Measurements from ENCODE around the gene SLC51B.
"Not testable (repeated sequence)": the region's sequence is repeated elsewhere in the genome, so short reads cannot be mapped to it uniquely, and the experiment has no call there.

SLC51B gene

DNA sequence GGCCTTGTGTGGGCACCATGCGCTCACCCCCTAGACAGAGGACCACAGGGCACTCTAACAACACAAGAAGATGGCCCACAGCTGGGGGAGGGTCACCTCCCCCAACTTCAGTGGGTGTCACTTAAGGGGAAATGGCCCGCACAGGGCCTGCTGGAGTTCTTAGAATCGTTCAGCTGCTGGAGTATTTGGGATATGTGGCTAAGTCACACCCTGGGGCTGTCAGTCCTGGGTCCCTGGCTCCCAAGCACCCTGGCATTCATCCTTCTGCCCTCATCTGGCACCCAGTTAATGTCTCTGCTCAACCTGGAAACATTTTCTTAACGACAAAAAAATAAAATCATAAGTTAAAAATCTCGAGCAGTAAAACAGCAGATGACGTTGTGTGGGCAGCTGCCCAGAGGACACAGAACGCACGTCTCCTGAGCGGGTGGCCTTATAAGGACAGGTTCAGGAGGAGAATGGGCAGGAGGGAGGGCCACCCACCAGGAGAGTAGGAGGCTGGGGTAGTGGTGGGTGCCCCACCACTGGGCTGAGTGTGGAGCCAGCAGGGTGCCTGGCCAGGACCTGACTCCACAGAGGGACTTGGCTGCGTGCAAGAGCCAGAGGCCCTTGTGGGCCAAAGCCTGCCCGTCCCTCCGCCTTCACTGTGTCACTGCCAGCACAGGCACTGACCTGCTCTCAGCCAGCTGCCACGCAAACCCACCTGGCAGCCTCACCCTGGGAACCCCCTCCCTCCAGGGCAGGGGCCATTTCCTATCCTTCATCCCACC lies 42.9 kb downstream of the SLC51B start:
- H3K36me3 ChIP-seq (ENCODE audit: control insufficient read depth in 1 of 2, insufficient read depth in 2 of 2, low read length in 2 of 2) = no peaks in the 10 kb centered on the region
- H3K27ac ChIP-seq (ENCODE audit: low read depth, low read length) = peak overlapping the region; percentile 67
- no peaks in the 10 kb centered on the region for H3K27me3 ChIP-seq (ENCODE audit: control insufficient read depth in 1 of 2, insufficient read depth in 2 of 2, low read length in 2 of 2)
- peak overlapping the region; percentile 58 to 63 for H3K9ac ChIP-seq (ENCODE audit: low read depth in 1 of 2, low read length in 2 of 2)
- H3K4me3 ChIP-seq (ENCODE audit: low read depth in 1 of 2, low read length in 2 of 2) = no peak overlapping the region
- no peaks in the 10 kb centered on the region for H3K9me3 ChIP-seq (ENCODE audit: control insufficient read depth in 1 of 2, low read length in 2 of 2)
- peaks cover 38 to 61% of the 10 kb centered on the region in 2 donors for H3K4me1 ChIP-seq (ENCODE audit: control insufficient read depth in 1 of 2, insufficient read depth in 2 of 2, low read length in 2 of 2)

DNA sequence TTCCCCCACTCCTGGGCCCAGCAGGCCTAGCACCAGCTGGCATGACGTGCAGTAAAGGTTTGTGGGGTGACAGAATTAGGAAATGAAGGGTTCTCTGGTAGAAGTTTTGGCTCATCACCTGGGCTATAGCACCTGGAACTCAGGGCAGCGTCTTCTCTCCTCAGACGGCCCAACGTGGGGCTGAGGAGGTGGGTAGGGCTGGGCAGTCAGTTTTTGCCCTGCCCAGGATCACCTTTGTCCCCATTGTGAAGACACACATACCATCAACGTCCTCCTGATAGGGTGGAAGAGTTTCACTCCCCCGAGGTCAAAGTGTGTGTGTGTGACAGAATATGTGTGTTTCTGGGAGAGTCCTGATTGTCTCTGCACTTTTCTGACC lies 43.4 kb downstream of the SLC51B start:
- Histone ChIP-seq H3K27ac (ENCODE audit: low read depth, low read length) (peak overlapping the region; percentile 67), H3K36me3 (ENCODE audit: control insufficient read depth in 1 of 2, insufficient read depth in 2 of 2, low read length in 2 of 2) (no peaks in the 10 kb centered on the region), H3K27me3 (ENCODE audit: control insufficient read depth in 1 of 2, insufficient read depth in 2 of 2, low read length in 2 of 2) (no peaks in the 10 kb centered on the region), H3K9me3 (ENCODE audit: control insufficient read depth in 1 of 2, low read length in 2 of 2) (no peaks in the 10 kb centered on the region), H3K4me3 (ENCODE audit: low read depth in 1 of 2, low read length in 2 of 2) (no peak overlapping the region), H3K4me1 (ENCODE audit: control insufficient read depth in 1 of 2, insufficient read depth in 2 of 2, low read length in 2 of 2) (peaks cover 38 to 55% of the 10 kb centered on the region in 2 donors), H3K9ac (ENCODE audit: low read depth in 1 of 2, low read length in 2 of 2) (peak overlapping the region; percentile 58 to 63)

DNA sequence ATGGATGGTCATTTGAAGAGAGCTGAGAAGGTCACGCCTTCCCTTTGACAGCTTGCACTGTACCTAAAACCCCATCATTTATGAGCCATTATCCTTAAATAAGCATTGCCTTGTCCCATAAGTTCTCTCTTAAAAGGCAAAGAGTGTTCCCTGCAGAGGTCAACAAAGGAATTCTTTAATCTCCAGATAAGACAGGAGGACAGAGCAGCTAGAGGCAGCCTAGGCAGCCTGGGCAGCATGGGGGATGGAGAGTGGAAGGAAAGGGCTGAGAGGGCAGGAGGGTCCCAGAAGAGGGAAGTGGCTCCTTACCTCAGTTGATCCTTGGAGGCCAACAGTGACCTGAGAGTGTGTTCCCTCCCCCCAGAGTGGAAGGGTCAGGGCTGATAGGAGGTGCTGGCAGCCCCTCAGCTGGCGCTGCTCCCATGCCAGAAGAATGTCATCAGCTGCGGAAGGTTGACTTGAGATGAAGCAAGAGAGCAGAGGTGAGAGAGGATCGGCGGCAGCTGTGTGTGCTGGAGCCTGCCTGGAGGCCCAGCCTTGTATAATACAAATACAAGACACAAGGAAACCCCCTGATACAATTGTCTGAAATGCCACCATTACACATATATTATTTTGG lies 44.1 kb downstream of the SLC51B start:
- H3K9me3 ChIP-seq (ENCODE audit: control insufficient read depth in 1 of 2, low read length in 2 of 2) = no peaks in the 10 kb centered on the region
- H3K27me3 ChIP-seq (ENCODE audit: control insufficient read depth in 1 of 2, insufficient read depth in 2 of 2, low read length in 2 of 2) = no peaks in the 10 kb centered on the region
- H3K4me3 ChIP-seq (ENCODE audit: low read depth in 1 of 2, low read length in 2 of 2) = peak overlapping the region in 1 of 2 donors; percentile 30
- peak overlapping the region; percentile 4 to 58 for H3K9ac ChIP-seq (ENCODE audit: low read depth in 1 of 2, low read length in 2 of 2)
- H3K4me1 ChIP-seq (ENCODE audit: control insufficient read depth in 1 of 2, insufficient read depth in 2 of 2, low read length in 2 of 2) = peaks cover 40 to 54% of the 10 kb centered on the region in 2 donors
- H3K36me3 ChIP-seq (ENCODE audit: control insufficient read depth in 1 of 2, insufficient read depth in 2 of 2, low read length in 2 of 2) = no peaks in the 10 kb centered on the region
- peak overlapping the region; percentile 67 for H3K27ac ChIP-seq (ENCODE audit: low read depth, low read length)

DNA sequence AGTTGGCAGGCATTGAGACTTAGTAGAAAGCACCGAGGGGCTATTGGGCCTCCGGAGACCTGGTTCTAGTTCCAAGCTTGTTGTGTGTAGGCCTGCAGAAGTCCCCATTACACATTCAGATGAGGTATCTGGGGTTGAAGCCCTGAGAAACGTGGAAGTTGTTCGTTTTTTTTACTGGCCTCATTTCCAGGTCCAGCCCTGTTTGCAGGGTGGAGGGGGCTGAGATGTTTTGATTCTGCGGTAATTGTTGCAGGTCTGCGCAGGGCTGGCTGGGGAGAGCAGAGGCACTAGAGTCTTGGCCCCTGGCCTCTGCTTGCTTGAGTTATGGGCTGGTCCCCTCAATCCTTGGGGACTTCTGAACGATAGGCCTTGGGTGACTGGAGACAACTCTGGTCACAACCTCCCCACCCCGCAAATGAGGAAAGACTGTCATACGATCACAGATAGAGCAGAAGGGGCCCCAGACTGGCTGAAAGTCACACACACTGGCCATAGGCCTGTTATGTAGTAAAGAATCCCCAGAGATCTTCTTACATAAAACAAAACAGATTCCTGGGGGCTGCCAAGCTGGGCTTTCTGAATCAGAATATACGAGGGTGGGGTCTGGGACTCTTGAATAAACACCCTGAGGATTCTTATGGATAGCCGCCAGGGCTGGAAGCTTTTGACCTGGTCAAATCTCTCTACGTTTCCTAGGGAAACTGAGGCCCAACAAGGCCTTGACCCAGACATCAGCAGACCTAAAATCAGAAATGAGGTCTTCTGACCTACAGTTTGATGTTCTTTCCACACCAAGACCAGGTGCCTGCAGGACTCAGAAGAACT lies 47.0 kb downstream of the SLC51B start:
- Histone ChIP-seq H3K27ac (ENCODE audit: low read depth, low read length) (no peak overlapping the region), H3K9ac (ENCODE audit: low read depth in 1 of 2, low read length in 2 of 2) (no peak overlapping the region), H3K4me1 (ENCODE audit: control insufficient read depth in 1 of 2, insufficient read depth in 2 of 2, low read length in 2 of 2) (peaks cover 41 to 52% of the 10 kb centered on the region in 2 donors), H3K27me3 (ENCODE audit: control insufficient read depth in 1 of 2, insufficient read depth in 2 of 2, low read length in 2 of 2) (no peaks in the 10 kb centered on the region), H3K9me3 (ENCODE audit: control insufficient read depth in 1 of 2, low read length in 2 of 2) (no peaks in the 10 kb centered on the region), H3K4me3 (ENCODE audit: low read depth in 1 of 2, low read length in 2 of 2) (no peak overlapping the region), H3K36me3 (ENCODE audit: control insufficient read depth in 1 of 2, insufficient read depth in 2 of 2, low read length in 2 of 2) (no peaks in the 10 kb centered on the region)

DNA sequence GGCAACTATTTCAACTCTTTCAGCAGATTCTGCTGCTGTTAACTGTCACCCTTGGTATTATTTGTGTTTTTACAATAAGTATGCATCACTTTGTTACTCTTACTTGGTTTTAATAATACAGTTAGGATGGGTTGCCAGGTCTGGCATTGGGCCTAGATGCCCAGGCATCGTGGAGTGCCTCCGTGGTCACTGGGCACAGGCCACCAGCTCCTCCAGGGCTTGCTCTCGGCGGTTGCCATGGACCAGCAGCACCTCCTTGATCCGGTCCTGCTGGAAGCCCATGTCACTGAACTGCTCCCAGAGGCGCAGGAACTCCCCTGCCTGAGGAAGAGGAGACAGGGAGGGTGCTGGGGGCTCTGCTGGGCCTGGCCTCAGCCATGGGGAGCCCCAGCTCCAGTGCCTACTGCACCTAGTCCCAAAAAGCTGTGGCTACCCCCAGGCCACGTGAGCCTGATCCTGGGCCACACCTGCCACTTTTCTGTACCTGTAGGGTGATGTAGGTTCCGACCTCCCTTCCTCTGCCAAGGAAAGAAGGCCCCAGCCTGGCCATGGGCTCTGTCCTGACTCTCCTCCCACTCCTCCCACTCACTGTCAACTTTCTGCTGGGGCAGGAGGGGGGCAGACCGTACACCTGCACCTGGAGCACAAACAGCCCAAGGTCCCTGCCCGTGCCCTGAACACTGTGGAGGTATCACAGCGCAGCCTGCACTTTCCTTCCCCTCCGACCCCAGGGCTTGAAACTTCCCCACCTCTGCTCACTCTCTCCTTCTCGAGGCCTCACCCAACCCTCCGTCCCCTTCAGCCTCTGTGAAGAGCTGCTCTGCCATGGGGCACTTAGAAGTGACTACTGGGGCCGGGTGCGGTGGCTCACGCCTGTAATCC lies 48.0 kb downstream of the SLC51B start:
- no peaks in the 10 kb centered on the region for H3K27me3 ChIP-seq (ENCODE audit: control insufficient read depth in 1 of 2, insufficient read depth in 2 of 2, low read length in 2 of 2)
- no peak overlapping the region for H3K9ac ChIP-seq (ENCODE audit: low read depth in 1 of 2, low read length in 2 of 2)
- no peak overlapping the region for H3K27ac ChIP-seq (ENCODE audit: low read depth, low read length)
- no peaks in the 10 kb centered on the region for H3K9me3 ChIP-seq (ENCODE audit: control insufficient read depth in 1 of 2, low read length in 2 of 2)
- H3K36me3 ChIP-seq (ENCODE audit: control insufficient read depth in 1 of 2, insufficient read depth in 2 of 2, low read length in 2 of 2) = peaks cover 5 to 6% of the 10 kb centered on the region in 2 donors
- peaks cover 32 to 42% of the 10 kb centered on the region in 2 donors for H3K4me1 ChIP-seq (ENCODE audit: control insufficient read depth in 1 of 2, insufficient read depth in 2 of 2, low read length in 2 of 2)
- no peak overlapping the region for H3K4me3 ChIP-seq (ENCODE audit: low read depth in 1 of 2, low read length in 2 of 2)

DNA sequence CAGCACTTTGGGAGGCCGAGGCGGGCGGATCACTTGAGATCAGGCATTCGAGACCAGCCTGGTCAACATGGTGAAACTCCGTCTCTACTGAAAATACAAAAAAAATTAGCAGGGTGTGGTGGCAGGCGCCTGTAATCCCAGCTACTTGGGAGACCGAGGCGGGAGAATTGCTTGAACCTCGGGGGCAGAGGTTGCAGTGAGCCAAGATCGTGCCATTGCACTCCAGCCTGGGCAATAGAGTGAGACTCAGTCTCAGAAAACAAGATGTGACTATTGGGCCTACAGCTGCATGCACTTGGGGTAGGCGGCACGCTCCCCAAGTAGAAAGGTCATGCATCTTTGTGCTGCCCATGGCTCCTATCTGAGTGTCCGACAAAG lies 48.6 kb downstream of the SLC51B start:
- H3K27ac ChIP-seq (ENCODE audit: low read depth, low read length); H3K4me3 ChIP-seq (ENCODE audit: low read depth in 1 of 2, low read length in 2 of 2); H3K27me3 ChIP-seq (ENCODE audit: control insufficient read depth in 1 of 2, insufficient read depth in 2 of 2, low read length in 2 of 2); H3K9me3 ChIP-seq (ENCODE audit: control insufficient read depth in 1 of 2, low read length in 2 of 2); H3K9ac ChIP-seq (ENCODE audit: low read depth in 1 of 2, low read length in 2 of 2): not testable (repeated sequence)
- H3K36me3 ChIP-seq (ENCODE audit: control insufficient read depth in 1 of 2, insufficient read depth in 2 of 2, low read length in 2 of 2) = peaks cover 11 to 12% of the 10 kb centered on the region in 2 donors
- peaks cover 25 to 36% of the 10 kb centered on the region in 2 donors for H3K4me1 ChIP-seq (ENCODE audit: control insufficient read depth in 1 of 2, insufficient read depth in 2 of 2, low read length in 2 of 2)

DNA sequence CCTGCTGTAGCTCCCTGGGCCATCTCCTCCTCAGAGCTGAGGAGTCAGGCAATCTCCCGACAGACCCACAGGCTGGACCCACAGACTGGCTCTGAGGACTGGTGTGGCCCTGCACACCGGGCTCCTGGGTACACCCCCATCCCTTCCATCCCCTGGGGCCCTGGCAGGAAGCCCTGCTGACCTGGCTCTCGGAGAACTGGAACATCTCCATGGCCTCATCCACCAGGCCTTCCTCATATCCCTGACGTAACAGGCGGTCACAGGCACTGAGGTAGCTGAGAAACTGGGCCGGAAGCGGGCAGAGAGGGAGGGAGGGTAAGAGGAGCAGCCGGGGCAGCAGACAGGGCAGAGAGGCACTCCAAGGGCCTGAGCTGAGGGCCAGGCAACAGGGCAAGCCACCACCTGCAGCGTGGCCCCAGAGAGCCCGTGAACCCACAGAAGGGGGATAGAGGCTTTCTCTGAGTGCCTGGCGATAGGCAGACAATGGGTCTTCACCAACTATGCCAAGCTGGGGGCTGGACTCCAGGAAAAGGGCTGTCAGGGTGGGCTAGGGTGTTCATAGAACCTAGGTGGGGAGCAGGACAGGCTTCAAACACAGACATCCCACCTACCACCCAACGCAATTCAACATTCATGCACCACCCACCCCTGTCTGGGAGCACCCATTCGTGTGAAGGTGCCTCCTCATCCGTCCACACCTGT lies 49.3 kb downstream of the SLC51B start:
- H3K4me1 ChIP-seq (ENCODE audit: control insufficient read depth in 1 of 2, insufficient read depth in 2 of 2, low read length in 2 of 2) = peaks cover 19 to 29% of the 10 kb centered on the region in 2 donors
- H3K9me3 ChIP-seq (ENCODE audit: control insufficient read depth in 1 of 2, low read length in 2 of 2) = no peaks in the 10 kb centered on the region
- no peaks in the 10 kb centered on the region for H3K27me3 ChIP-seq (ENCODE audit: control insufficient read depth in 1 of 2, insufficient read depth in 2 of 2, low read length in 2 of 2)
- H3K4me3 ChIP-seq (ENCODE audit: low read depth in 1 of 2, low read length in 2 of 2) = no peak overlapping the region
- H3K36me3 ChIP-seq (ENCODE audit: control insufficient read depth in 1 of 2, insufficient read depth in 2 of 2, low read length in 2 of 2) = peaks cover 17 to 19% of the 10 kb centered on the region in 2 donors
- no peak overlapping the region for H3K27ac ChIP-seq (ENCODE audit: low read depth, low read length)
- no peak overlapping the region for H3K9ac ChIP-seq (ENCODE audit: low read depth in 1 of 2, low read length in 2 of 2)

DNA sequence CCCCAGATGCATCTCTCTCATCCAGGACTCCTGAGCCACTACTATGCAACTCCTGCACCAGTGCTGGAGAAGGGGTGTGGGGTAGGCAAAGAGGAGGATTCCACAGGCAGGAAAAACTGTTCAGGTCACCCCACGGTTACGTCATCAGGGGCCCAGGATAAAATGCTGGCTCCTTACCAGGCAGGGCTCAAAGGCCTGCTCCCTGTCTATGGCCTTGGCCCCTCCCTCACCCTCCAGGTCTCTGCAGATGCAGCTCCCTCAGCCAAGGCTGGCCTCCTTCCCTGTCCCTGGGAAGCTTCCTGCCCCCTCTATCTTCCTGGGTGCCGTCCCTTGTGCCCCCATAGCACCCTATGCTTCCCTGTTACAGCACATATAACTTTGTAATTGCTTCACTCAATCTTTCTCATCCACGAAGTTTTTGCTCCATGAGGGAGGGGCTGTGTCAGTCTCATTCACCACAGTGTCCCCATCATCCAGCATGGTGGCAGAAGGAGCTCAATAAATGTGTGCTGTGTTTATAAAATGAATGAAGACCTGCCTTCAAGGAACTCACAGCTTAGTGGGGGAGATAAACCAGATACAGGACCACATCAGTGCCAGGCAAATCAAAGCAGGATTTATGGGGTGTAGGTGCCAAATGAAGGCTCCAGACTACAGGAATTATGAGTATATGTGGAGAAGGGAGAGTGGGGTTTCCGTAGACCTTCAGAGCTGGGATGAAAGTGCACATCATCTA lies 50.0 kb downstream of the SLC51B start:
- H3K27ac ChIP-seq (ENCODE audit: low read depth, low read length) = no peak overlapping the region
- H3K27me3 ChIP-seq (ENCODE audit: control insufficient read depth in 1 of 2, insufficient read depth in 2 of 2, low read length in 2 of 2) = no peaks in the 10 kb centered on the region
- H3K9ac ChIP-seq (ENCODE audit: low read depth in 1 of 2, low read length in 2 of 2) = peak overlapping the region in 1 of 2 donors; percentile 20
- H3K9me3 ChIP-seq (ENCODE audit: control insufficient read depth in 1 of 2, low read length in 2 of 2) = no peaks in the 10 kb centered on the region
- peaks cover 20 to 21% of the 10 kb centered on the region in 2 donors for H3K36me3 ChIP-seq (ENCODE audit: control insufficient read depth in 1 of 2, insufficient read depth in 2 of 2, low read length in 2 of 2)
- H3K4me3 ChIP-seq (ENCODE audit: low read depth in 1 of 2, low read length in 2 of 2) = no peak overlapping the region
- peaks cover 15 to 22% of the 10 kb centered on the region in 2 donors for H3K4me1 ChIP-seq (ENCODE audit: control insufficient read depth in 1 of 2, insufficient read depth in 2 of 2, low read length in 2 of 2)

DNA sequence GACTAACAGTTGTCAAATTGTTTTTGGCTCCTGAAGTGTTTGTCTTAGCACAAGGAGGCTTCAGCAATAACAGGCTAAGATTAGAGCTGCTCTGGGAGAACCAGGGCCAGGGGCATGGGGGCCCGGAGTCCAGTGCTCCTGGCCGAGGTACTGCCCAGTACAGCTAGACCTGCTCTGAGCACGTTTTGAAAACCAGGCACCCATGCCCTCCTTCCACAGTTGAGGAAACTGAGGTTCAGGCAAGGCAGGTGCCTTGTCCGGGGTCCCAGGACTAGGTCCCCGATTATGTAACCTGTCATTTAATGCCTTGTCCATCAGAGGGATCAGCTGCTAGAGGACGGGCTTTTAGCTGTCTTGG lies 50.5 kb downstream of the SLC51B start:
- H3K9me3 ChIP-seq (ENCODE audit: control insufficient read depth in 1 of 2, low read length in 2 of 2) = no peaks in the 10 kb centered on the region
- H3K27me3 ChIP-seq (ENCODE audit: control insufficient read depth in 1 of 2, insufficient read depth in 2 of 2, low read length in 2 of 2) = no peaks in the 10 kb centered on the region
- no peak overlapping the region for H3K27ac ChIP-seq (ENCODE audit: low read depth, low read length)
- no peak overlapping the region for H3K9ac ChIP-seq (ENCODE audit: low read depth in 1 of 2, low read length in 2 of 2)
- no peak overlapping the region for H3K4me3 ChIP-seq (ENCODE audit: low read depth in 1 of 2, low read length in 2 of 2)
- peaks cover 21 to 22% of the 10 kb centered on the region in 2 donors for H3K4me1 ChIP-seq (ENCODE audit: control insufficient read depth in 1 of 2, insufficient read depth in 2 of 2, low read length in 2 of 2)
- peaks cover 20 to 24% of the 10 kb centered on the region in 2 donors for H3K36me3 ChIP-seq (ENCODE audit: control insufficient read depth in 1 of 2, insufficient read depth in 2 of 2, low read length in 2 of 2)
